Ammon's horn (tissue), 1 donor: ENCODE data around the gene ANKS4B.
"Not testable (repeated sequence)": the region's sequence is repeated elsewhere in the genome, so short reads cannot be mapped to it uniquely, and the experiment has no call there.

ENCODE experiments used
- DNase-seq: peaks from one replicate; pipeline ENCODE4 v3.0.0-alpha.2; 2016; ENCODE audit warnings: low spot score

Gene ANKS4B

DNA sequence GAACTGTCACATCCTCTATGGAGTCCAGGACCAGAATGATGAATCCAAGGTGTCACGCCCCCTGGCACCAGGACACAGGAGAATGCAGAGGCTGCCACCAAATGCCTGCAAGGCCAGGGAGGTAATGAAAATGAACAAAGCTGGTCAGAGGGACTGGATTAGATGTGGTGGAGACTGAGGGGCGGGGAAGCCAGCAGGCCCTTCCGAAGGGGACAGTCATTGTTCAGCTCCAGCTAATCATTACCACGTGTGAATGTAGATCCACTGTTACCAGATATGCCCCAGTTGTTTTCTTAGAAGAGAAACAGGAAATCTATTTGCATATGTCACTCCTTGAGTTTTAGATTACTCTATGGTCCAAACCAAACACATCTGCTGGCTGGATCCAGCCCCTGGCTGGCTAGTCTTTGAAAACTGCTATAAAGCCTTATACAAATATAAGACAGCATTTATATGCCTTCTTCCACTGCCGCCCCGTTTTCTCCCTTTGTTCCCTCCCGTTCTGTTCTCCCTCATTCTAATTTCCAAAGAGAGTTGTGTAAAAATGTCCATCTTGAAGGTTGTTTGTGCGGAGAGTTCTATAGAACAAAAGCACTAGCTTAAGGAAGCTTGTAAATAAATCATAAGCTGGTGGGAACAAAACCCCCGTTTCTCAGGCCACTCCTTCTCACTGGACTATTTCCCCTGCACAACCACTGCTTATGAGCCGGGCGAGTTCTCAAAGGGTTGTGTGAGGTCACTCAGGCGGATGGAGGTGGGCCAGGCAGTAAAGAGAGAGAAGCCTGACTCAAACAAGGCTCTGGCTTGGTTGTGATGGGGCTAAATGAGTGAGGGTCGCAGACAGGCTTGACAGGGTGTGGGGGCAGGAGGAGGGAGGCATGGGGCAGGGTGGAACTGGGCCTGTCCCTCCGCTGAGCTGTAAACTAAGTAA lies 30.4 kb downstream of the ANKS4B start:
- no peak for DNase-seq

DNA sequence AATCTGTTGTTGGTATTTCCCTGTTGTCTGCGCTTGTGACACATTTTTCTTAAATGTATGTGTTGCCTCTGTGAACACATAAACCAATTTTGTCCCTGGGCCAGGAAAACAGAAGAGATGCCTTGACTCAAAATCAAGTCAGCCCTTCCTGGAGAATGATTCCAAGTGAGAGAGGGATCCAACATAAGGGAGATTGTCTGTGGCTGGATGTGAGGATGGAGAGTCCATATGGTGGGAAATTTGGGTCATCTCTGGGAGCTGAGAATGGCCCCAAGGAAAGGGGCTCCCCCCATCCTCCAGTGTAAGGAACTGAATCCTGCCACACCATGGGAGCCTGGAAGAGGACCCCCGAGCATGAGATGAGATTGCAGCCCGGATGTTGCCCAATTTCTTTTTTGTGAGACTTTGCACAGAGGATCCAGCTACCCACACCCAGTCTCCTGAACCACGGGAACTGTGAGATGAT lies 31.1 kb downstream of the ANKS4B start:
- no peak for DNase-seq

DNA sequence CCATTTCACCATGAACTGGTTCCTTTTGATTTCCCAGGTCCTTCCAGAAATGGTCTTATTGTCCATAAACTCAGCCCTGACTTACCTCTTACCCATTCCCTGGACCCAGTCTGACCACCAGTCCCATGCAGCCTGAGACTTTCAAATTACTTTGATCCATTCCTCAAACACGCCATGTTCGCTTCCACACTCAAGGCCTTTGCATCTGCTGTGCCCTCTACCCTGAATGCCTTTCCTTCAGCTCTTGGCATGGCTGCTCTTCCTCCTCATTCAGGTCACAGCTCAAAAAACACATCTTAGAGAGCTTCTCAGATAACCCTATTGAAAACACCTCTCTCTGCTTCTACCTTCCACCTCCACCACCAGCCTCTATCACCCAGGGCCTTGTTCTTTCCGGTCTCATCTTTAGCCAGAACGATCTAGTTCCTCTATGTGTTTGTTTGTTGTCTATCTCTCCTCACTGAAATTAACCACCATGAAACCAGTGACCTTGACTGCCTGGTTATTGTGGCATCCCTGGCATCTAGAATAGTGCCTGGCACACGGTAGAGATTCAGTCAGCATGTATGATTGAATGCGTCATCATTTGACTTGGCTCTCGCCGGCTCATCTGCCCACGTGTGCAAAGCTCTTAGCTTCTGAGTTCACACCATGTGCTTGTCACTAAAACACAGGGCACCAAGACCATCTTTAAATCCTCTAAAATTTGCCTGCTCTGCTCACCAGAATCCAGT lies 31.8 kb downstream of the ANKS4B start:
- peak; percentile 58 for DNase-seq

DNA sequence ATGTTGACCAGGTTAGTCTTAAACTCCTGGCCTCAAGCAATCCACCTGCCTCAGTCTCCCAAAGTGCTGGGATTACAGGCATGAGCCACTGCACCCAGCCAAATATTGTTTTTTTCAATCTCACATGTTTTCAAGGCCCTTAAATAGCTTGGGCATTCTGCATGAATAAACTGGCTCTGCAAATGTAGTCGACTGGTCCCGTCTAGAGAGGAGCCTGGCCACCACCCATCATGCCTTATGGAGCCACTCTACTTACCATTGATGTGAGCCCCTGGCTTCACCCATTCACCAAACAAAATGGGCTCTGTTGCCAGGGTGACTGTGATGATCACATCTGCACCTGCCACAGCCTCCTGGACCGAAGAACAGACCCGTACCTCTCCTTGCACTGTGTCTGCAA lies 33.8 kb downstream of the ANKS4B start:
- DNase-seq: no peak

DNA sequence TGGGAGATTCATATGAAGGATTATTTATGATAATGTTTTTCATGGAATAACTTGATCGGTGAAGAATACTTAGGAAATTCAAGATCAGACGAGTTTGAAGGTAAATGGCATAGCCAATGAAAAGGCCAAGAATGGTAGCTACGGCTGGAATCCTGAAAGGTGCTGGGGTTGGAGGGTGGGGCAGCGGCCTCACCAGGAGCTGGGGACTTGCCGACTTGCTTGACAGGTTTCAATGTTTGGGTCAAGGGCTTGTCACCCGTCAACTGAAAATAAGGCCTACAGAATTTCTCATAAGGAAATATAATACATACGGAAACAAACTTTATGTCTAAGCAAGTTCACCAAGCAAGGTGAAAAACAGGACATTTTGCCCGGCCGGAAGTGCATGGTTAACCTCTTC lies 34.7 kb downstream of the ANKS4B start:
- no peak for DNase-seq

DNA sequence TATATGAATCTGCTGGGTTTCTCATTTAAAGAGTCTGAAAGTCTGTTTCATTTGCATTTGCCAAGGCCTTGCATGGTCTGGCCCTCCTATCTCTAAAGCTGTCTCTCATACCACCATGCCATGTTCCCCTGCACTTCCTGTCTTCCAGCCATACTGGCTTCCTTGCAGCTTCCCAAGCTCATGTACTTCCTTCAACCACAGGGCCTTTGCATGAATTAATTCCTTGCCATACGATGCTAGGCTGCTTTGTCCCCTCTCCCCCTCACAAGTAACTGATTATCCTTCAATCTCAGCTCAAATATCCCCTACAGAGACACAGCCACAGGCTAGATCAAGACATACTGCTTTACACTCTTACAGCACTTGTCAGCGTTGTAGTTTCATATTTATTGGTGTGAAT lies 38.8 kb downstream of the ANKS4B start:
- DNase-seq: no peak

DNA sequence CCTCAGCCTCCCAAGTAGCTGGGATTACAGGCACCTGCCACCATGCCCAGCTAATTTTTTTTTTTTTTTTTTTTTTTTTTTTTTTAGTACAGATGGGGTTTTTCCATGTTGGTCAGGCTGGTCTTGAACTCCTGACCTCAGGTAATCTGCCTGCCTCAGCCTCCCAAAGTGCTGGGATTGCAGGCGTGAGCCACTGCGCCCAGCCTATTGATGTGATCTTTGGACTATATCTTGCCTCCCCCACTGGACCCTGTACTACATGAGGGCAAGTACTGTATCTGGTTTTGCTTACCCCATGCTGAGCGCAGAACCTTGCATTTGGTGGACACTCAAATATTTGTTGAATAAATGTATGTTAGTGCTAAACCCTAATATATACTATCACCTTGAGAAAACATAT lies 39.3 kb downstream of the ANKS4B start:
- DNase-seq: not testable (repeated sequence)

DNA sequence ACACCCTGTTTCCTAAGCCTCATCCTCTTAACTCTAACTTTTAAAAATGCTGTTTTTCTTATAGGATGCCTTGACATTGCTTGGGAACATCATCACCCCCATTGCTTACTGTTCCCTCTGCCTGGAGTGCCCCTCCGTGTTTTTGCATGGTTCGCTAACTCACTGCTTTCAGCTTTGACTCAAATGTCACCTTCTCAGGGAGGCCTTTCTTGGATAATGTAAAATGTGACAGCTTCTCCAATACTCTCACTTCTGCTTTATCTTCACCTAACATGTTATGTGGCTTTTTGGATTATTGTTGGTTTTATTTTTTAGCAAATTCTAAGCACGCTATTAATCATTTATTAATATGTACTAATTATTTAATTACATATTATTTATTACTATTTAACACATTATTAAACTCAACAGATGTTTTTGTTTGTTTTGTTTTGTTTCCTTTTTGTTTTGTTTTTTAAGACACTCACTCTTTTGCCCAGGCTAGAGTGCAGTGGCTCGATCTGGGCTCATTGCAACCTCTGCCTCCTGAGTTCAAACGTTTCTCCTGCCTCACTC lies 40.8 kb downstream of the ANKS4B start:
- no peak for DNase-seq

DNA sequence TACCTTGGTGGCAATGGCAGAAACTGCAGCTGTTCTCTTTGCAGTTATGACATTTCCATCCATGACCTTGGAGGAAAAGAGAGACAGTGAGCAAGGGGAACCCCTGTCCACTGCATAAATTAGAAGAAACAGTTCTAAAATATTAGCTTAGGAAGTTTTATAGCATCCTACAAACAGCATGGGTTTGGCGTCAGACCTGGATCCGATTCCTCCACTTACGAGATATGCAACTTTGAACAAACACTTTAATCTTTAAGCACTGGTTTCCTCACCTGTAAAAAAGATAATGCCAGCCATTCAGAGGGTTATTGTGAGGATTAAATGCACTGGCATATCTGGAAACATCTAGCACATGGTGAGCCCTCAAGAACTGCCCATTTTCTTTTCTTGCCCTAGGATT lies 42.0 kb downstream of the ANKS4B start:
- DNase-seq: no peak

DNA sequence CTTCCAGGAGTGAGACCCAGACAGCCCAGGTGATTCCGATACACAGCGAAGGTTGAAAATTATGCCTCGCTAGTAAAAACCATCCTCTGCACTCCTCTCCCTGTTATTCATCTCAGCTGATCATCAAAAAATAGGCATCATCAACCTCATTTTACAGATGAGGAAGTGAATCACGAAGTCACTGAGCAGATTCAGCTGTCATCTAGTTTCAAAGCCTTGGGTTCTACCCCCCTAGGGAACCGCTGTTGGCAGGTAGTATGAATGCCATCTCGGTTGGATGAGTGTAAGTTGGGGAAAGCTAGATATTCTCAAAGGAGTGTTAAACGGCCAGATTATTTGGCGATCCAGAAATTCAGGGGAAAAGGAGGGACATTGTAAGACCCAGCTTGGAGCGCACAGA lies 42.6 kb downstream of the ANKS4B start:
- DNase-seq: no peak

DNA sequence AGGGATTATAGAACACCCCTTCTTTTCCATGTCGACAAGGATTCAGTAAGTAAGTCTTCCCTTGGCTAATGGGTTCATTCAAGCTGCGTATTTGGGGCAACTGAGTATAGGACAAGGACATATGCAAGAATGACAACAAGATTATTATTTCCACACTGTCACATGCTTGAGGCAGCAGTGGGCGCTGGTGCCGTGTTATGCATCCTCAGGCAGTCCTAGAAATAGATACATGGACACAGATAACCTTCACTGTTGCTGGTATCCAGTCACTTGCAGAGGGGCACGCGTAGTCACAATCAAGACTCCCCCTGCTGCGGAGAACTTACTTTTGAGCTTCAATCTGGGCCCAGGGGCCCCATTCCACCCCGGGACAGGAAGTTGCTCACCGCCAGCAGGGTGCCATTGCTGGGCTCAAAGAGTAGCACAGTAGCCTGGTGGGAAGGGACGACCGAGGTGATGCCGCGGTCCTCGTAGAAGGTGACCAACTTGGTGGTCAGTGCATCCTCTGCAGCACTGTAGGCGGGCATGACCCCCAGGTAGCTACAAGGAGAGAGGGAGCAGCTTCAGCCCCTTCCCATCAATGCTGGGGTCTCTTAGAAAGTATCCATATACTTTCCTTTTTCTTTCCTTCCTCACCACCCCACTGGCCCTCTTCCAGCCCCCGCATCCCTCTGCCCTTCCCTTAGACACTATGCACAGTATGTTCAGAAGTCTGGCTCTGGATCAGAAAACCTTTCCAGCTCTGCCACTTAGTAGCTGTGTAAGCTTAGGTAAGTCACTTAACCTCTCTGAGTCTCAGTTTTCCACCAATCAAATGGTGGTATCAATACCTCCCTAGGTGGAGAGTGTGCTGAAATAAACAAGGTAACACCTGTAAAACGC lies 43.8 kb downstream of the ANKS4B start:
- no peak for DNase-seq

DNA sequence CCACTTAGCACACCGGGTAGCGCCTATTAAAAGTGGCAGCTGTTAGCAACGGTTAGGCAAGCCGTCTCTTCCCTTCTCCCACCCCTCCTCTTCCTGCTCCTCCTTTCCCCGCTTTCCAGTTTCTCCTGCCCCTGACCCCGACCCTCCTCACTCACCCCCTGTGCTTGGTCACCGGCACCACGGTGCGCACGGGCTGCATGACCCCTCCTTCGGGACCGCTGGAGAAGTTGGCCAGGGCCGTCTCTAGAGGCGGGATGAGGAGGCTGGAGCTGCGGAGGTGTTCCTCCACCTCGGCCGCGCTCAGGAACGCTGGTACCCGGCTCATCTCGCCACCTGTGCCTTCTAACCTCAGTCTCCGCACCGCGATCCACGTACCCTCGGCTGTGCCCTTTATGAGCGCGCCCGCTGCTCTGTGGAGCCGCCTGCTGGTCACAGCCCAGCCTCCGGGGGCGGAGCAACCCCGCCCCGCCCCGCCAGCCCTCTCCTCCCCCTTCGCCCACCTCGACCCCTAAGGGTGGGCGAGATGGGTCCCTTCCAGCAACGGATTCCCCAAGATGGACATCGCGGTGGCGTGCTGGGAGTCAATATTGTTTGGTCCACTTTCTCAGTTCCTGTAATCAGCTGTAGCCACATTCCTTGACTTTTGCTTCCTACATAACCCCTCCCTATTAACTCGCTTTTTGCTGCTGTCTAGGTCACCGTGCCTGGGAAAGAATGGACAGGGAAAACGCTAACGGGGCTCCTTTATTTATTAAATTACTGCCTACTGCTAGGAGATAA lies 44.6 kb downstream of the ANKS4B start, which contains the start of gene CRYM:
CRYM (minus strand) TSS at position 364 of the 780 bp plus-strand sequence; CDS start at position 325, 39 bp downstream.
- DNase-seq: peak; percentile 40

DNA sequence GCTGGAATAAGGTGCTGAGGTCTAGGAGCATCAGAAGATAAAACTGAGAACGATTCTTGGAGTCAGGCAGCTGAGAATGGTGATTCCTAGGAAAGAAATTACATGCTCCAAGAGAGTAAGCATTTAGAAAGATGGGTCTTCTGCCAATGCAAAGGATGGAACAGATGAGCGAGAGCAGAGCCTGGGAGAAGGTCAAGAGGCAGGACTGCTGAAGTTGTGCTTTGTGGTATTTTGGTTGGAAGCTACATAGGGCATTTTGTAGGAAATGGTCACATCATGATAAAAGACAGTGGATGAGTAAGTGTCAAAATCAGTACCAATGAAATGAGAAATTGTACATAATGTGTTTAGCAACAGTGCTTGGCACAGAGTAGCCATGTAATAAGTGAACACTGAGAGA lies 46.0 kb downstream of the ANKS4B start:
- no peak for DNase-seq

DNA sequence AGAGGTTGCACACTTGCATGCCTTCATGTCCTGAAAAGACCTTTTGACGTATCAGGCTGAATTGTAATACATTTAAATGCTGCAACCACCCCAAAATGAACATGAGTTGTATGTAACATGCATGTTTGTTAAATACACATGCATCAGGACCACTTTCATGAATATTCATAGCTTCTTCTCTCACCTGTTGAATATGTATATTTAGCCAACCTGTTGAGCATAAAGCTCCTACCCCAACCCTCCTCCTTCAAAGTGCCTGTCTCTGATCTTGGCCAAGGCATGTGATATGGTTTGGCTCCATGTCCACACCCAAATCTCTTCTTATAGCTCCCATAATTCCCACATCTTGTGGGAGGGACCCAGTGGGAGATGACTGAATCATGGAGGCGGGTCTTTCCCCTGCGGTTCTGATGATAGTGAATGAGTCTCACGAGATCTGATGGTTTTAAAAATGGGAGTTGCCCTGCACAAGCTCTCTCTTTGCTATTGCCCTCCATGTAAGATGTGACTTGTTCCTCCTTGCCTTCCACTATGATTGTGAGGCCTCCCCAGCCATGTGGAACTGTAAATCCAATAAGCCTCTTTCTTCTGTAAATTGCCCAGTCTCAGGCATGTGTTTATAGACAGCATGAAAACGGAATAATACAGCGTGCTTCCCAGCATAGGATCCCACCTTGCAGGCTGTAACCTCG lies 48.3 kb downstream of the ANKS4B start:
- DNase-seq: no peak

DNA sequence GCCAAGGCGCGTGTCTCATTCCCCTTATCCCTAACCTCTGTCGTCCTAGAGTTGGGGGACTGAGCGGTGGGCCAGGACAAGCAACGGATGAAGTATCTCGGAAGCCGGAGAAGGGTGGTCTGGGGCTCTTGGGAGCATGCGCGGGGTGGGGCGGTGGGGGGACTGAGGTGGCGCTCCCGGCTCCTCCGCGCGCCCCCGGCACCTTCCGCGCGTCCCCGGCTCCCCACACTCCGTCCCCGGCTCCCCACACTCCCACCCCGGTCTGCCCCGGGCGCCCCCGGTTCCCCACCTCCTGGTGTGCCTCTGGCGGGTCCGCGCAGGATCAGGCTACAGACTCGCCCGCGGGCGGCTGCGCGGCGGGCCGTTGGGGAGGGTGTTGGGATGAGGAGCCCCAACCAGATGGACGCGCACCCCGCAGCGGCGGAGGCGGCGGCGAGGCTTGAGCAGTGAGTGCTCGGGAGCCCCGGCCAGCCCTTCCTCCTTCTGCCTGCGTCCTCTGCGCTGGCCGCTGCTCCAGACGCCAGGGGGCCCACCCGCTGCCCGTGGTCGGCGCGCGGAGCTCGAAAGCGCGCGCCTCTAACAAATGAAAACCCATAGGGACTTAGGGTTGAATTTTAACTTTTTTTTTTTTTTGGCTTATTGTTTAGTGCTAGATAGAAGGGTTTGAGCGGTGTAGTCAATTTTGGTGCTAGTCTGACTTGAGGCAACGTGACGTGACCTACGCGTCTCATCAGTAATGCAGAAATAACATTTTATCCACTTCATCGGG lies 50.2 kb downstream of the ANKS4B start:
- DNase-seq: no peak

DNA sequence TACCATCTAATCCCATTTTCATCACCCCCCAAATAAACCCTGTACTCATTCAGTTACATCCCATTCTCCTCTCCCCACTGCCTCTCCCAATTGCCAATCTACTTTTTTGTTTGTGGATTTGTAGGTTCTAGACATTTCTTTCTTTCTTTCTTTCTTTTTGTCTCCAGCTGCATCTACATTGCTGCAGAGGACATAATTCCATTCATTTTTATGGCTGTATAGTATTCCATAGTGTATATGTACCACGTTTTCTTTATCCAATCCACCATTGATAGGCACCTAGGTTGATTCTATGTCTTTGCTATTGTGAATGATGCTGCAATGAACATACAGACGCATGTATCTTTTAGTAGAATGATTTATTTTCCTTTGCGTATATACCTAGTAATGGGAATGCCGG lies 50.9 kb downstream of the ANKS4B start:
- no peak for DNase-seq

DNA sequence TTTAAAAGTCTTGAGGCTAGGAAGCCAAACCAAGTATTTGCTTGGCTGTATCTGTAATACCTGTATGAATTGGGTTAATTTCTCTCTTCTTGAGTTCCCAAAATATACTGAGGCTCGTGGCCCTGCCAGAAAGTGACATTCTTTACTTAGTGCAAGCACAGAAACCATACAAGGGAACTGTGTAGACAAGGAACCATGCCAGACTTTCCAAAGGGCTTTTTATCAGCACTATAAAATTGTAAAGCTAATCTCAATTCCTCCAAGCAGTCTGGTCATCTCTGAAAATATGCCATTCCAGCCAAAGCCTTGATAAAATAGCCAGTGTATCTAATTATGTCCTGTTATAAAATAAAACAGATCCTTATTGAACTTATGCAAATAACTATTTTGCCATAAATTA lies 51.8 kb downstream of the ANKS4B start:
- DNase-seq: no peak

DNA sequence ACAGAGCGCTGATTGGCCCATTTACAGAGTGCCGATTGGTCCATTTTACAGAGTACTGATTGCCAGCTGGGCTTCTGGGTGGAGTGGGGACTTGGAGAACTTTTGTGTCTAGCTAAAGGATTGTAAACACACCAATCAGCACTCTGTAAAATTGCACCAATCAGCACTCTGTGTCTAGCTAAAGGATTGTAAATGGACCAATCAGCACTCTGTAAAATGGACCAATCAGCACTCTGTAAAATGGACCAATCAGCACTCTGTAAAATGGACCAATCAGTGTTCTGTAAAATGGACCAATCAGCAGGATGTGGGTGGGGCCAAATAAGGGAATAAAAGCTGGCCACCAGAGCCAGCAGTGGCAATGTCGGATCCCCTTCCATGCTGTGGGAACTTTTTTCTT lies 56.3 kb downstream of the ANKS4B start:
- not testable (repeated sequence) for DNase-seq
